ENCODE data around the gene FAM13A. TPM values are rescaled to one million over a fixed set of nuclear protein-coding genes. Genes with fewer than 3 reads are reported as not detected.
"Not testable (repeated sequence)": the region's sequence is repeated elsewhere in the genome, so short reads cannot be mapped to it uniquely, and the experiment has no call there.

FAM13A gene
- total and polyA plus RNA-seq, 4 experiments from 2014 or later, result 9.6 to 19.7 (median 13.0) TPM

- Histone ChIP-seq H3K27me3 (ENCODE audit: insufficient read depth, low read length) (no peaks in the 10 kb centered on the region), H3K4me1 (ENCODE audit: insufficient read depth, low read length) (no peaks in the 10 kb centered on the region), H3K9me3 (ENCODE audit: control insufficient read depth in 1 of 2, low read length in 2 of 2) (no peaks in the 10 kb centered on the region), H3K36me3 (ENCODE audit: insufficient read depth, low read length) (no peaks in the 10 kb centered on the region), H3K27ac (ENCODE audit: low read depth, low read length) (no peak overlapping the region), H3K4me3 (ENCODE audit: low read length in 2 of 2) (no peak overlapping the region)
- DNase-seq, result no peak
- Mint-ChIP-seq H3K27me3 (no peaks in the 10 kb centered on the region), H3K9me3 (peaks cover 0 to 3% (median 0%) of the 10 kb centered on the region in 8 donors), H3K4me3 (no peak overlapping the region), H3K4me1 (no peaks in the 10 kb centered on the region), H3K36me3 (no peaks in the 10 kb centered on the region), H3K27ac (no peak overlapping the region)
- CTCF ChIA-PET (ENCODE audit: partially characterized antibody), result no interaction called here
- POLR2A ChIA-PET (ENCODE audit: partially characterized antibody), result no interaction called here
- intact Hi-C loops (cut with micrococcal nuclease), result no loop called here
Observed at GRCh38 chr4:89008166-89008565, 48.8 kb downstream of the FAM13A start.

- Histone ChIP-seq H3K4me1 (ENCODE audit: insufficient read depth, low read length) (no peaks in the 10 kb centered on the region), H3K27me3 (ENCODE audit: insufficient read depth, low read length) (no peaks in the 10 kb centered on the region), H3K36me3 (ENCODE audit: insufficient read depth, low read length) (no peaks in the 10 kb centered on the region), H3K27ac (ENCODE audit: low read depth, low read length) (no peak overlapping the region), H3K4me3 (ENCODE audit: low read length in 2 of 2) (no peak overlapping the region), H3K9me3 (ENCODE audit: control insufficient read depth in 1 of 2, low read length in 2 of 2) (no peaks in the 10 kb centered on the region)
- Mint-ChIP-seq H3K4me3 (no peak overlapping the region), H3K9me3 (peaks cover 0 to 3% (median 0%) of the 10 kb centered on the region in 8 donors), H3K27me3 (no peaks in the 10 kb centered on the region), H3K36me3 (no peaks in the 10 kb centered on the region), H3K27ac (no peak overlapping the region), H3K4me1 (no peaks in the 10 kb centered on the region)
- ChIA-PET POLR2A (ENCODE audit: partially characterized antibody) (no interaction called here), CTCF (ENCODE audit: partially characterized antibody) (no interaction called here)
- intact Hi-C loops (cut with micrococcal nuclease), result no loop called here
- DNase-seq, result no peak
Observed at GRCh38 chr4:89007338-89007939, 49.5 kb downstream of the FAM13A start.

- H3K4me3 Mint-ChIP-seq, result no peak overlapping the region
- CTCF ChIA-PET (ENCODE audit: partially characterized antibody), result no interaction called here
- intact Hi-C loops (cut with micrococcal nuclease), result no loop called here
- peaks cover 0 to 3% (median 0%) of the 10 kb centered on the region in 8 donors for H3K9me3 Mint-ChIP-seq
- H3K4me1 Mint-ChIP-seq, result no peaks in the 10 kb centered on the region
- Histone ChIP-seq H3K9me3 (ENCODE audit: control insufficient read depth in 1 of 2, low read length in 2 of 2) (no peaks in the 10 kb centered on the region), H3K4me1 (ENCODE audit: insufficient read depth, low read length) (no peaks in the 10 kb centered on the region), H3K4me3 (ENCODE audit: low read length in 2 of 2) (no peak overlapping the region), H3K36me3 (ENCODE audit: insufficient read depth, low read length) (no peaks in the 10 kb centered on the region), H3K27me3 (ENCODE audit: insufficient read depth, low read length) (no peaks in the 10 kb centered on the region), H3K27ac (ENCODE audit: low read depth, low read length) (no peak overlapping the region)
- DNase-seq, result no peak
- no peaks in the 10 kb centered on the region for H3K36me3 Mint-ChIP-seq
- H3K27me3 Mint-ChIP-seq, result no peaks in the 10 kb centered on the region
- no peak overlapping the region for H3K27ac Mint-ChIP-seq
- POLR2A ChIA-PET (ENCODE audit: partially characterized antibody), result no interaction called here
Observed at GRCh38 chr4:89006307-89006706, 50.7 kb downstream of the FAM13A start.

- POLR2A ChIA-PET (ENCODE audit: partially characterized antibody), result not testable (repeated sequence)
Observed at GRCh38 chr4:89005066-89005465, 51.9 kb downstream of the FAM13A start.

GRCh38 chr4:89001647-89002445 is 55.1 kb downstream of the FAM13A start:
- H3K27me3 Mint-ChIP-seq, result peaks cover 0 to 2% of the 10 kb centered on the region in 2 donors
- intact Hi-C loops (cut with micrococcal nuclease), result no loop called here
- no peak overlapping the region for H3K4me3 Mint-ChIP-seq
- DNase-seq, result no peak
- H3K4me3 ChIP-seq (ENCODE audit: low read length in 2 of 2), result no peak overlapping the region
- no peaks in the 10 kb centered on the region for H3K27me3 ChIP-seq (ENCODE audit: insufficient read depth, low read length)
- H3K4me1 ChIP-seq (ENCODE audit: insufficient read depth, low read length), result no peaks in the 10 kb centered on the region
- CTCF ChIA-PET (ENCODE audit: partially characterized antibody), result no interaction called here
- H3K9me3 Mint-ChIP-seq, result peaks cover 0 to 3% (median 0%) of the 10 kb centered on the region in 8 donors
- POLR2A ChIA-PET (ENCODE audit: partially characterized antibody), result no interaction called here
- no peaks in the 10 kb centered on the region for H3K9me3 ChIP-seq (ENCODE audit: control insufficient read depth in 1 of 2, low read length in 2 of 2)
- peaks cover 0 to 6% (median 2%) of the 10 kb centered on the region in 4 donors for H3K4me1 Mint-ChIP-seq
- no peaks in the 10 kb centered on the region for H3K36me3 ChIP-seq (ENCODE audit: insufficient read depth, low read length)
- H3K27ac Mint-ChIP-seq, result no peak overlapping the region
- no peak overlapping the region for H3K27ac ChIP-seq (ENCODE audit: low read depth, low read length)
- no peaks in the 10 kb centered on the region for H3K36me3 Mint-ChIP-seq

More at GRCh38 chr4:89005066-89005465, 51.9 kb downstream of the FAM13A start:
- CTCF ChIA-PET (ENCODE audit: partially characterized antibody), result interaction anchor here (0.6 to 1.9 kb wide), 2 partner anchors 17 to 1559 kb away, joined by 3 to 5 read pairs; no protein-coding TSS in a partner anchor
- H3K4me3 ChIP-seq (ENCODE audit: low read length in 2 of 2); H3K4me3 Mint-ChIP-seq; H3K9me3 Mint-ChIP-seq; H3K36me3 Mint-ChIP-seq; H3K27ac Mint-ChIP-seq; H3K36me3 ChIP-seq (ENCODE audit: insufficient read depth, low read length); H3K27ac ChIP-seq (ENCODE audit: low read depth, low read length); H3K9me3 ChIP-seq (ENCODE audit: control insufficient read depth in 1 of 2, low read length in 2 of 2); H3K4me1 Mint-ChIP-seq; intact Hi-C loops (cut with micrococcal nuclease); H3K27me3 ChIP-seq (ENCODE audit: insufficient read depth, low read length); H3K27me3 Mint-ChIP-seq; H3K4me1 ChIP-seq (ENCODE audit: insufficient read depth, low read length); DNase-seq: not testable (repeated sequence)

- H3K27me3 ChIP-seq (ENCODE audit: insufficient read depth, low read length), result no peaks in the 10 kb centered on the region
- no peaks in the 10 kb centered on the region for H3K36me3 Mint-ChIP-seq
- H3K4me1 Mint-ChIP-seq, result peaks cover 0 to 6% (median 2%) of the 10 kb centered on the region in 4 donors
- POLR2A ChIA-PET (ENCODE audit: partially characterized antibody), result no interaction called here
- H3K4me3 Mint-ChIP-seq, result no peak overlapping the region
- no peaks in the 10 kb centered on the region for H3K4me1 ChIP-seq (ENCODE audit: insufficient read depth, low read length)
- peaks cover 0 to 3% (median 0%) of the 10 kb centered on the region in 8 donors for H3K9me3 Mint-ChIP-seq
- intact Hi-C loops (cut with micrococcal nuclease), result no loop called here
- no peaks in the 10 kb centered on the region for H3K9me3 ChIP-seq (ENCODE audit: control insufficient read depth in 1 of 2, low read length in 2 of 2)
- no peak for DNase-seq
- CTCF ChIA-PET (ENCODE audit: partially characterized antibody), result no interaction called here
- H3K36me3 ChIP-seq (ENCODE audit: insufficient read depth, low read length), result no peaks in the 10 kb centered on the region
- peaks cover 0 to 2% of the 10 kb centered on the region in 2 donors for H3K27me3 Mint-ChIP-seq
- no peak overlapping the region for H3K4me3 ChIP-seq (ENCODE audit: low read length in 2 of 2)
- no peak overlapping the region for H3K27ac ChIP-seq (ENCODE audit: low read depth, low read length)
- peak overlapping the region in 1 of 7 donors; percentile 0 for H3K27ac Mint-ChIP-seq
Observed at GRCh38 chr4:89000844-89001360, 56.1 kb downstream of the FAM13A start.

GRCh38 chr4:89000382-89000781 is 56.6 kb downstream of the FAM13A start:
- POLR2A ChIA-PET (ENCODE audit: partially characterized antibody), result no interaction called here
- DNase-seq, result no peak
- Mint-ChIP-seq H3K36me3 (no peaks in the 10 kb centered on the region), H3K27ac (no peak overlapping the region), H3K4me3 (no peak overlapping the region), H3K4me1 (peaks cover 0 to 6% (median 2%) of the 10 kb centered on the region in 4 donors), H3K27me3 (peaks cover 0 to 2% of the 10 kb centered on the region in 2 donors), H3K9me3 (peaks cover 0 to 3% (median 0%) of the 10 kb centered on the region in 8 donors)
- H3K4me1 ChIP-seq (ENCODE audit: insufficient read depth, low read length), result no peaks in the 10 kb centered on the region
- H3K36me3 ChIP-seq (ENCODE audit: insufficient read depth, low read length), result no peaks in the 10 kb centered on the region
- H3K9me3 ChIP-seq (ENCODE audit: control insufficient read depth in 1 of 2, low read length in 2 of 2), result no peaks in the 10 kb centered on the region
- no peaks in the 10 kb centered on the region for H3K27me3 ChIP-seq (ENCODE audit: insufficient read depth, low read length)
- intact Hi-C loops (cut with micrococcal nuclease), result no loop called here
- H3K4me3 ChIP-seq (ENCODE audit: low read length in 2 of 2), result no peak overlapping the region
- CTCF ChIA-PET (ENCODE audit: partially characterized antibody), result no interaction called here
- no peak overlapping the region for H3K27ac ChIP-seq (ENCODE audit: low read depth, low read length)

All from CD4-positive, alpha-beta memory T cell (primary cell).